ENCODE measurements around the gene TFDP2.

Gene TFDP2

GRCh38 chr3:141894524-141895176 lies 254.7 kb downstream of the TFDP2 start:
- TF ChIP-seq GATA3 (IDR thresholded peaks at IDR 0.05; ENCODE audit: low read depth, low read length) (no peak), GATA2 (IDR thresholded peaks at IDR 0.05; ENCODE audit: low read depth, low read length) (no peak)
